GM10248 (cell line): ENCODE data around the gene MLX.
"Not testable (repeated sequence)": the region's sequence is repeated elsewhere in the genome, so short reads cannot be mapped to it uniquely, and the experiment has no call there.

ENCODE experiments used
- CTCF ChIA-PET: fragments of 300-600 bp; sonication (Branson Sonifier 250); formaldehyde crosslinking; extraction: SDS; loops from one replicate; lab custom pipeline; 2021; ENCODE audit warnings: antibody characterized with exemption; lab: Yijun Ruan, JAX
- POLR2A ChIA-PET: fragments of 350-650 bp; sonication (Branson Sonifier 250); formaldehyde crosslinking; extraction: SDS; loops from one replicate; lab custom pipeline; 2020; ENCODE audit warnings: antibody characterized with exemption; lab: Yijun Ruan, JAX
- DNase-seq: peaks from one replicate; pipeline ENCODE4 v3.0.0; 2012; ENCODE audit errors: extremely low spot score
- CTCF ChIP-seq: IDR thresholded peaks from 2 replicates; pipeline ENCODE4 v1.5.1; 2012; ENCODE audit warnings: mild to moderate bottlenecking, low read depth; ENCODE audit errors: extremely low read depth, missing control alignments, control extremely low read depth

MLX gene

GRCh38 chr17:42553866-42554249 lies 13.0 kb upstream of the MLX start:
- no peak for DNase-seq
- no peak for TF ChIP-seq CTCF
- CTCF ChIA-PET: interaction anchor here (1.0 to 2.2 kb wide), 3 partner anchors 18 to 119 kb away, joined by 3 to 9 read pairs (median 3); partner anchors contain the start of genes NAGLU and PSMC3IP
- POLR2A ChIA-PET: no interaction called here

- ChIA-PET POLR2A (interaction anchor here (0.5 kb wide), 1 partner anchor 141 kb away, joined by 9 read pairs; no protein-coding TSS in a partner anchor), CTCF (interaction anchor here (0.8 to 2.2 kb wide), 5 partner anchors 13 to 119 kb away, joined by 3 to 9 read pairs (median 3); partner anchors contain the start of genes NAGLU and PSMC3IP)
- DNase-seq: peak; percentile 90
- TF ChIP-seq CTCF: no peak
Measured at GRCh38 chr17:42554250-42555121, 12.4 kb upstream of the MLX start.

- POLR2A ChIA-PET: interaction anchor here (0.5 kb wide), 1 partner anchor 142 kb away, joined by 9 read pairs; no protein-coding TSS in a partner anchor
- TF ChIP-seq CTCF: no peak
- CTCF ChIA-PET: interaction anchor here (0.8 to 2.2 kb wide), 4 partner anchors 13 to 118 kb away, joined by 3 to 9 read pairs (median 3); partner anchors contain the start of gene PSMC3IP
- no peak for DNase-seq
Measured at GRCh38 chr17:42555122-42555622, 11.7 kb upstream of the MLX start.

GRCh38 chr17:42555961-42556617 lies 10.8 kb upstream of the MLX start:
- DNase-seq, CTCF ChIA-PET, POLR2A ChIA-PET: not testable (repeated sequence)

GRCh38 chr17:42559075-42559474 lies 7.8 kb upstream of the MLX start:
- POLR2A ChIA-PET: no interaction called here
- CTCF ChIA-PET: interaction anchor here (1.1 to 1.7 kb wide), 3 partner anchors 10 to 19 kb away, joined by 3 to 11 read pairs (median 4); partner anchors contain the start of gene PSMC3IP
- no peak for TF ChIP-seq CTCF
- DNase-seq: no peak

GRCh38 chr17:42560246-42560645 lies 6.7 kb upstream of the MLX start:
- DNase-seq: no peak
- CTCF ChIA-PET: interaction anchor here (1.1 kb wide), 1 partner anchor 17 kb away, joined by 3 read pairs; the partner anchor contains the start of gene PSMC3IP
- TF ChIP-seq CTCF: no peak
- POLR2A ChIA-PET: no interaction called here
